Activated B cell treated with CpG ODN at 0.5 μM for 24 hours (primary cell): ENCODE results near the gene RGMB. TPM values are rescaled to one million over a fixed set of nuclear protein-coding genes. Genes with fewer than 3 reads are reported as not detected.

Experiments
- ATAC-seq: fragments of 200-7000 bp; cut with Tn5 transposase; one replicate; pipeline ENCODE4 v1.10.0; 2021; ENCODE audit warnings: low read depth, mild to moderate bottlenecking, moderate library complexity
- CTCF ChIA-PET: fragments of 350-600 bp; sonication (Branson Sonifier 250); formaldehyde crosslinking; loops from one replicate; lab custom pipeline; 2021; ENCODE audit warnings: antibody characterized with exemption; lab: Charles Lee
- POLR2A ChIA-PET: fragments of 350-600 bp; sonication (Branson Sonifier 250); formaldehyde crosslinking; loops from one replicate; lab custom pipeline; 2021; ENCODE audit warnings: antibody characterized with exemption; lab: Charles Lee
- DNase-seq: peaks from one replicate; pipeline ENCODE4 v3.0.0; 2022
- H3K27ac Mint-ChIP-seq: one replicate; pipeline ENCODE4 v1.8.0; 2020; ENCODE audit warnings: mixed read lengths
- H3K27me3 Mint-ChIP-seq: one replicate; pipeline ENCODE4 v1.8.0; 2021; ENCODE audit warnings: mixed read lengths
- H3K36me3 Mint-ChIP-seq: one replicate; pipeline ENCODE4 v1.8.0; 2021; ENCODE audit warnings: low read depth, mixed read lengths
- H3K4me1 Mint-ChIP-seq: one replicate; pipeline ENCODE4 v1.8.0; 2021; ENCODE audit warnings: mixed read lengths
- H3K4me3 Mint-ChIP-seq: one replicate; pipeline ENCODE4 v1.8.0; 2020; ENCODE audit warnings: mild to moderate bottlenecking, mixed read lengths
- H3K9me3 Mint-ChIP-seq: one replicate; pipeline ENCODE4 v1.8.0; 2020; ENCODE audit warnings: mixed read lengths
- intact Hi-C: fragments of 100-400 bp; cut with micrococcal nuclease; formaldehyde crosslinking; loops from one replicate; pipeline ENCODE4 v1.15.1; 2024
- total RNA-seq: library from RNA; stranded (reverse); gene quantifications from 2 replicates; pipeline ENCODE4 v1.2.3, GENCODE V29; 2022
- TF ChIP-seq, protein P1 (sequence below): fragments of 200-600 bp; IDR thresholded peaks from one replicate; pipeline ENCODE4 v1.8.0; 2022; ENCODE audit warnings: antibody characterized with exemption, mild to moderate bottlenecking

RGMB gene
- total RNA-seq, 1 donor from 2014 or later: 13.8 TPM

DNA sequence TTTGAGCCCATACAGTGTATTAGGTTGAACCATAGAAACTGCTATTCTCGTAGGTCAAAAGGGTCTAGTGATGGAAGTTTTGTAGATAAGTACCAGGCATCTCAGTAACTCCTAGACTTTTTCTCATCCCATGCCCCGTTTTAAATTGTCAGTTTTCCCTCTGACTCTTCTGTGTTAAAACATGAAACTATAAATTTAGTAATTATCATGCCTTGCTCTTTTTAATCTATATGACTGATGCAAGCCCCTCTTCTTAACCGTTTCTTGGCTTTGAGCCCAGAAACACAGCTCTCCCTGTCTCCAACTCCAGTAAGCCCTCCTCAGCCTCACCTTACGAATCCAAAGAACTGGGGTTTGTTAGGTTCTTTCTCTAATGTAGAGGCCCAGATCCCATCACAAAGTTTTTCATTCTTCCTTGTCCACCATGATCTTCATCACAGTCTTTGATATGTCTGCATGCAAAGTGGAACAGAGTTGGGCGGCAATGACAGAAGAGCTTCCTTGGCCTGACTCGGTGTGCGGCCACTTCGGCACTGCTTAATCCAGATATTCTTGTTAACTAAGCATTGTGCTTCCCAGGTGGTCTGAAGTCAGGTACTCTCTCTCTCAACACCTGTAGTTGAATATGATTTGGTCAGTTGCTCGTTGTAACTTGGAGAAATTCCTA lies 21.1 kb downstream of the RGMB start:
- ChIA-PET CTCF (interaction anchor here (1.0 to 5.6 kb wide), 3 partner anchors 8 to 1563 kb away, joined by 3 to 35 read pairs (median 4); no protein-coding TSS in a partner anchor), POLR2A (no interaction called here)
- H3K4me1 Mint-ChIP-seq: peaks cover 13% of the 10 kb centered on the region
- H3K27ac Mint-ChIP-seq: no peak overlapping the region
- no peaks in the 10 kb centered on the region for H3K27me3 Mint-ChIP-seq
- DNase-seq: no peak
- intact Hi-C loops: loop anchor here (10.0 kb wide), 1 partner anchor 1250 kb away; no protein-coding TSS in a partner anchor
- ATAC-seq: no peak
- peaks cover 21% of the 10 kb centered on the region for H3K36me3 Mint-ChIP-seq
- no peaks in the 10 kb centered on the region for H3K9me3 Mint-ChIP-seq
- TF ChIP-seq, protein P1, sequence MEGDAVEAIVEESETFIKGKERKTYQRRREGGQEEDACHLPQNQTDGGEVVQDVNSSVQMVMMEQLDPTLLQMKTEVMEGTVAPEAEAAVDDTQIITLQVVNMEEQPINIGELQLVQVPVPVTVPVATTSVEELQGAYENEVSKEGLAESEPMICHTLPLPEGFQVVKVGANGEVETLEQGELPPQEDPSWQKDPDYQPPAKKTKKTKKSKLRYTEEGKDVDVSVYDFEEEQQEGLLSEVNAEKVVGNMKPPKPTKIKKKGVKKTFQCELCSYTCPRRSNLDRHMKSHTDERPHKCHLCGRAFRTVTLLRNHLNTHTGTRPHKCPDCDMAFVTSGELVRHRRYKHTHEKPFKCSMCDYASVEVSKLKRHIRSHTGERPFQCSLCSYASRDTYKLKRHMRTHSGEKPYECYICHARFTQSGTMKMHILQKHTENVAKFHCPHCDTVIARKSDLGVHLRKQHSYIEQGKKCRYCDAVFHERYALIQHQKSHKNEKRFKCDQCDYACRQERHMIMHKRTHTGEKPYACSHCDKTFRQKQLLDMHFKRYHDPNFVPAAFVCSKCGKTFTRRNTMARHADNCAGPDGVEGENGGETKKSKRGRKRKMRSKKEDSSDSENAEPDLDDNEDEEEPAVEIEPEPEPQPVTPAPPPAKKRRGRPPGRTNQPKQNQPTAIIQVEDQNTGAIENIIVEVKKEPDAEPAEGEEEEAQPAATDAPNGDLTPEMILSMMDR: no peak
- no peak overlapping the region for H3K4me3 Mint-ChIP-seq

DNA sequence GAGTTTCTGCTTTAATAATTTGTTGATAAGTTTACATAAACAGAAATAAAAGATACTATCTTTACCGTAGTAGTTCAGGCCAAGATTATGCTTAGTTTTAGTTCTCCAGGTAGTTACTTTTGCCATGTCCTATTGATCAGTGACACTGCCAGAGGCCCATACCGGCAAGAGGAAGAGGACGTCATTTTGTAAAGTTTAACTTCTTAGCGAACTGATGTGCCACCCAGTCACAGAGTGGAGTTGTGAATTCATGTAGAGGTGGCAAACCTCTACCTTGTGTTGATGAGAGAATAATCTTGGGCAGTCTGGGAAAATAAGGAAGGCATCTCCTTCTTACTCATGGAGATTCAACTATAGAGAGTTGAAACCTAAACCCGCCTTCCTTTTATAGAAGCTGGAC lies 21.8 kb downstream of the RGMB start:
- ATAC-seq (no peak), DNase-seq (no peak)
- TF ChIP-seq, protein P1: no peak
- intact Hi-C loops: loop anchor here (10.0 kb wide), 1 partner anchor 1250 kb away; no protein-coding TSS in a partner anchor
- H3K27me3 Mint-ChIP-seq: no peaks in the 10 kb centered on the region
- no peak overlapping the region for H3K4me3 Mint-ChIP-seq
- no peak overlapping the region for H3K27ac Mint-ChIP-seq
- ChIA-PET CTCF (interaction anchor here (1.3 to 5.6 kb wide), 4 partner anchors 8 to 1564 kb away, joined by 3 to 35 read pairs (median 10); no protein-coding TSS in a partner anchor), POLR2A (no interaction called here)
- H3K9me3 Mint-ChIP-seq: no peaks in the 10 kb centered on the region
- H3K36me3 Mint-ChIP-seq: peaks cover 21% of the 10 kb centered on the region
- peaks cover 13% of the 10 kb centered on the region for H3K4me1 Mint-ChIP-seq

DNA sequence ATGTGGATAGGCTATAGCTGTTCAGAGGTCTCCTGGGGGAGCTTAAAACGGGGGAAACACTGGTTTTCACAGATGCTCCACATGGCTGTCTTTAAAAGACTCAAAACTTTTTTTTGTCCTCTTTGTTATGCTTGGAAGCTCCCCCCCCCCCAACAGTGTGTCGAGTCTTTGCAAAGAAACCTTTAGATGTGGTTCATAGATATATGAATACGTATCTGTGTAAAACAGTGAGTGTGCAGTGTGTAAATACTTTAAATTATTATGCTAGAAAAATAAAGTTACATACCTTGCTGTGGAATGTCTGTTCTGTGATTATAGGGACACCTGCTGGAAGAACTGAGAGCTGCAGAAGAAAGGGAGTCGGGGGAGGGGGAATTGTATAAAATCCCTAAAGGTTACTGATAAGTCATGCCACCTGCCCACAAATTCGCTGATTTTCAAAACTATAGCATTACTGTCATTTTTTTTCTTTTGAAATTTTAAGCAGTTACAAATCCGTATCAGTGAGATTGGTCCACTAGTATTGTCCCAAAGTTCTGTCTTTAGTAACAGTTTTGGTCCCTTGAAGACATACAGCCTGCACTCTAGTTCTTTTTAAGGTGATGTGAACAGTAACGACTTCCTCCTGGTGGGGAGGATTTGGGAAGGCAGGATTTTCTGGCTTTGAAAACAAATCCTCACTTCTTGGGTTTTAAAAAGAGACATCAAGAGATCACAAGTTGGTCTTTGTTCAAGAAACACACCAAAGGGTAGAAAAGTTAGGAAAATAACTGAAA lies 22.9 kb downstream of the RGMB start:
- Mint-ChIP-seq H3K27ac (no peak overlapping the region), H3K9me3 (no peaks in the 10 kb centered on the region), H3K4me1 (peaks cover 8% of the 10 kb centered on the region), H3K4me3 (no peak overlapping the region), H3K27me3 (no peaks in the 10 kb centered on the region), H3K36me3 (peaks cover 19% of the 10 kb centered on the region)
- CTCF ChIA-PET: interaction anchor here (0.6 to 5.6 kb wide), 8 partner anchors 8 to 1565 kb away, joined by 3 to 35 read pairs (median 4); no protein-coding TSS in a partner anchor
- ATAC-seq (peak; percentile 75), DNase-seq (no peak)
- POLR2A ChIA-PET: no interaction called here
- intact Hi-C loops: loop anchor here (1.0 to 10.0 kb wide), 4 partner anchors 23 to 1565 kb away; partner anchors contain the start of gene RGMB
- TF ChIP-seq, protein P1: peak; percentile 26

DNA sequence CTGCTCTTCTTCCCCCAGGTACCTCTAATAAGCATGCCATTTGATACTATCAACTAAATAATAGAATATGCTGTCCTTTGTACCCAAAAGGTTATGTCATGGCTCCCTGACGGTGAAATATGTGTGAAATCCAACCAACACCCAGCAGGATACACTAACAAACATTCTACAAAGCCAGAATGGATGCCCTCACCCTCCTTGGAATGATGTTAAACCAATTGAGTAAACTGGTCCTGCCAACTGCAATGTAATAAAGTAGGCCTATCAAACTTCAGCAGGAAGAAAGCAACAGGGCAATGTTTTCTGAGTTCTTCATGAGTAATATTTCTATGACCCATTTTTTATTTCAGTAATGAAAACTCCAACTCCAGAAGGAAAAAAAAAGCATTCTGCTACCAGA lies 24.9 kb downstream of the RGMB start:
- ATAC-seq (no peak), DNase-seq (no peak)
- H3K4me3 Mint-ChIP-seq: no peak overlapping the region
- TF ChIP-seq, protein P1: no peak
- intact Hi-C loops: loop anchor here (10.0 kb wide), 1 partner anchor 1254 kb away; no protein-coding TSS in a partner anchor
- H3K27ac Mint-ChIP-seq: no peak overlapping the region
- peaks cover 6% of the 10 kb centered on the region for H3K4me1 Mint-ChIP-seq
- CTCF ChIA-PET: interaction anchor here (5.6 kb wide), 1 partner anchor 29 kb away, joined by 35 read pairs; no protein-coding TSS in a partner anchor
- no peaks in the 10 kb centered on the region for H3K9me3 Mint-ChIP-seq
- POLR2A ChIA-PET: no interaction called here
- H3K36me3 Mint-ChIP-seq: peaks cover 11% of the 10 kb centered on the region
- H3K27me3 Mint-ChIP-seq: no peaks in the 10 kb centered on the region

DNA sequence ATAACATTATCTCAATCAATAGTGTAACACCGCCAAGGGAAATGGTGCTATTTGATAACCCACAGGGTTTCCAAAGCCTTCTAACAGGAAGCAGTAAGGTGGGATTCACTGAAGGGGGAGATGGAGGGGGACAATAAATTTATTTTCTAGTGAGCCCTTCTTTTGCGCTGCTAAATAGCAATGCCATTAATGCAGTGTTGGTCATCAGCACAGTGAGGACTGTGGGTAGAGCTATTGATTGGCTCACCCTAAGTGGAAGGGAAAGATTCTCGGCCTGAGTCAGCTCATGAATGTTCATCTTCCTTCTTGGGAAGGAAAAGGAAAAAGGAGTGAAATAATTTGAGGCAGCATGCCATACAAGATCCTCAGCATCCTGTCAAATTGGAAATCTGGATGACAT lies 25.4 kb downstream of the RGMB start:
- POLR2A ChIA-PET: no interaction called here
- ATAC-seq: no peak
- no peak overlapping the region for H3K4me3 Mint-ChIP-seq

More for the DNA sequence above, 25.4 kb downstream of the RGMB start:
- Mint-ChIP-seq H3K27me3 (no peaks in the 10 kb centered on the region), H3K27ac (no peak overlapping the region), H3K36me3 (peaks cover 9% of the 10 kb centered on the region), H3K4me1 (peaks cover 6% of the 10 kb centered on the region), H3K9me3 (no peaks in the 10 kb centered on the region)
- no peak for DNase-seq
- TF ChIP-seq, protein P1: no peak
- intact Hi-C loops: loop anchor here (10.0 kb wide), 1 partner anchor 1254 kb away; no protein-coding TSS in a partner anchor
- CTCF ChIA-PET: interaction anchor here (5.6 kb wide), 1 partner anchor 29 kb away, joined by 35 read pairs; no protein-coding TSS in a partner anchor
